Measurements from ENCODE around the gene AGBL1. TPM values are rescaled to one million over a fixed set of nuclear protein-coding genes. Genes with fewer than 3 reads are reported as not detected.

AGBL1 gene
- total and polyA plus RNA-seq, 8 donors: under 0.01 to 0.18 TPM; not detected in 6

DNA sequence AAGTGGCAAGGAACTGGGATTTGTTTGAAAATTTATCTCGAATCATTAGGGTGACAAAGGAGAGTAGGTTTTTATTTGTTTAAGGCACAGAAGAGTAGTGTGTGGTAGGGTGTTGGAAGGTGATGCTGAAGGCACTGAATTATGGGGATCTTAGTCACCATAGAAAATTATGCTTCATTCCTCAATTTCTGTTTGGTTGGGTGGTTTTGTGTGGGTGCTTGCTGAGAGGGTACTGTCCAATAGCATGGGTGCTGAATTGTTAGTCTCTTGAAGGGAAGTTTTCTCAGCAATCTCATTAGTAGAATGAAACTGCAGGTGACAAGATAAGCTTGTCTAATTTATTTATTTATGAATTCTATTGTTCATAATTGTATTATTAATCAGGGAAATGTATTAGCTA is 610.9 kb downstream of the AGBL1 start:
- Histone ChIP-seq H3K4me3 (no peak overlapping the region), H3K4me1 (no peaks in the 10 kb centered on the region), H3K36me3 (no peaks in the 10 kb centered on the region), H3K9me3 (peaks cover 0 to 4% (median 0%) of the 10 kb centered on the region in 4 donors), H3K27me3 (no peaks in the 10 kb centered on the region), H3K27ac (no peak overlapping the region)
- intact Hi-C loops (cut with DNase I; ENCODE audit: low total_unique reads): no loop called here
- DNase-seq: peak in 1 of 2 donors; percentile 54
- 72 to 84% (median 83%) methylated on average over 1 of the region's 1 CpG for WGBS, 5 donors
- TF ChIP-seq, protein P1, sequence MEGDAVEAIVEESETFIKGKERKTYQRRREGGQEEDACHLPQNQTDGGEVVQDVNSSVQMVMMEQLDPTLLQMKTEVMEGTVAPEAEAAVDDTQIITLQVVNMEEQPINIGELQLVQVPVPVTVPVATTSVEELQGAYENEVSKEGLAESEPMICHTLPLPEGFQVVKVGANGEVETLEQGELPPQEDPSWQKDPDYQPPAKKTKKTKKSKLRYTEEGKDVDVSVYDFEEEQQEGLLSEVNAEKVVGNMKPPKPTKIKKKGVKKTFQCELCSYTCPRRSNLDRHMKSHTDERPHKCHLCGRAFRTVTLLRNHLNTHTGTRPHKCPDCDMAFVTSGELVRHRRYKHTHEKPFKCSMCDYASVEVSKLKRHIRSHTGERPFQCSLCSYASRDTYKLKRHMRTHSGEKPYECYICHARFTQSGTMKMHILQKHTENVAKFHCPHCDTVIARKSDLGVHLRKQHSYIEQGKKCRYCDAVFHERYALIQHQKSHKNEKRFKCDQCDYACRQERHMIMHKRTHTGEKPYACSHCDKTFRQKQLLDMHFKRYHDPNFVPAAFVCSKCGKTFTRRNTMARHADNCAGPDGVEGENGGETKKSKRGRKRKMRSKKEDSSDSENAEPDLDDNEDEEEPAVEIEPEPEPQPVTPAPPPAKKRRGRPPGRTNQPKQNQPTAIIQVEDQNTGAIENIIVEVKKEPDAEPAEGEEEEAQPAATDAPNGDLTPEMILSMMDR (IDR thresholded peaks at IDR 0.05): no peak
- no peak for TF ChIP-seq EP300 (IDR thresholded peaks at IDR 0.05)
- TF ChIP-seq POLR2AphosphoS5 (IDR thresholded peaks at IDR 0.05): no peak
- no peak for TF ChIP-seq POLR2A (IDR thresholded peaks at IDR 0.05)

DNA sequence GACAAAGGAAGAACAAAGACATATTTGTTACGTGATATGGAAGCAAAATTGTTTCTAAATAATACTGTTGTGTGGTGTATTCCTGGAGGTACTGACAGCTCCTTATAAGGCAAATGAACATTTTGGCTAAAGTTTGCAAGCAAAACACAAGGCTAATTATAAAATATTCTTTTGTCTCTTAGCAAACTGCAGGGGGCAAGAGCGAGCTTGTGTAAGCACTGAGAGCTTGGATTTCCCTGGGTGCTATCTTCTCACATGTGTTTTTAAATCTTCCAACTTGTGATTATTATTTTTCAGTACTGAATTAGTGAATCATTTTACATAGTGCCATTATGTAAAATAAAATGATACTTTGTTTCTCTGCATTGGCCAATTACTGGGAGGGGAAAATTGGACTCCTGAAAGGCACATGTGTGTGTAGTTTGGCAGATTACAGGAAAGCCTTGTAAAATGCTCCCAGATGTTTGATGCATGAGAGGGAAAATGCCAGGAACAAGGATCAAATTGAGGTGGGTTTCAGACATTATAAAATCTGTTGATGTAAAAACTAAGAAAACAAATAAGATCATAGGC is 611.5 kb downstream of the AGBL1 start:
- WGBS, 5 donors: 26 to 54% (median 43%) methylated on average over 2 of the region's 2 CpGs

DNA sequence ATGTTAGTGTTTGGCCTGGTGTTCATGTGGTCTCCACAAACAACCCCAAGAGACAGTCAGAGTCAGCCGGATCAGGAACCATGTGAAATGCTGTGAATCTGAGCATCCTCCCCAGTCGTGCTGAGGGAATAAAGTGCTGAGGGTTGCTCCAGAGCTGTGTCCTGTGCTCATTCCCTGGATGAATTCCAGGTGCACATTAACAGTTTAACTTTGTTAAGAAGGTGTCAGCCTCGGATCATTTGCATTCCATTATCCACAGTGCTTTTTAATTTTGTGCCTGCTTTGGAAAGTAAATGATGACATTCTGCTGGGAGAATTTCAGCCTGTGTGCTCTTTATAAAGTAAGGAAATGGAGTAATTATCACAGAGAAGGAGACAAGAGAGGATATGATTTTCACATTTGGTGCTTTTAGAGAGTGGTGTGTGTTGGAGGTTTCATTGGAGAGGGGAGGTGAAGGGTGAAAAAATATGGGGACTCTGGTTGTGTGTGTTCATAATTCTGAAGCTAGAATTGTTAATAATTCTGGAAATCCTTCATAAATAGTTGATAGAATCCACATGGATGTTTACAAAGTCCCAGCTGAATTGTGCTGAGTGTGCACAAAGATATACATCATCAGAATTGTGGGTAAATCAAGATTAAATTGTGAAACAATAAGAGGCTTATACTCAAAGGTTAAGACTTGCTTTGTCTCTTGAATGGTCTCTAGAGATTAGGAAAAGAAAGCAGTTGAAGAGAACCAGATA is 621.4 kb downstream of the AGBL1 start:
- DNase-seq: no peak
- no peak overlapping the region for H3K27ac ChIP-seq
- H3K4me3 ChIP-seq: no peak overlapping the region
- H3K36me3 ChIP-seq: no peaks in the 10 kb centered on the region
- H3K4me1 ChIP-seq: no peaks in the 10 kb centered on the region
- TF ChIP-seq EP300 (IDR thresholded peaks at IDR 0.05) (no peak), POLR2A (IDR thresholded peaks at IDR 0.05) (no peak), POLR2AphosphoS5 (IDR thresholded peaks at IDR 0.05) (no peak)
- TF ChIP-seq, protein P1 (IDR thresholded peaks at IDR 0.05): no peak
- H3K27me3 ChIP-seq: no peaks in the 10 kb centered on the region
- WGBS, 5 donors: 39 to 57% (median 47%) methylated on average over 3 of the region's 3 CpGs
- intact Hi-C loops (cut with DNase I; ENCODE audit: low total_unique reads): no loop called here
- peaks cover 0 to 7% (median 0%) of the 10 kb centered on the region in 4 donors for H3K9me3 ChIP-seq

More for the DNA sequence above, 611.5 kb downstream of the AGBL1 start:
- Histone ChIP-seq H3K27me3 (no peaks in the 10 kb centered on the region), H3K4me3 (no peak overlapping the region), H3K36me3 (no peaks in the 10 kb centered on the region), H3K9me3 (peaks cover 0 to 4% (median 0%) of the 10 kb centered on the region in 4 donors), H3K4me1 (no peaks in the 10 kb centered on the region), H3K27ac (no peak overlapping the region)
- intact Hi-C loops (cut with DNase I; ENCODE audit: low total_unique reads): no loop called here
- DNase-seq: peak in 1 of 2 donors; percentile 44
- TF ChIP-seq POLR2AphosphoS5 (IDR thresholded peaks at IDR 0.05) (no peak), EP300 (IDR thresholded peaks at IDR 0.05) (no peak)

DNA sequence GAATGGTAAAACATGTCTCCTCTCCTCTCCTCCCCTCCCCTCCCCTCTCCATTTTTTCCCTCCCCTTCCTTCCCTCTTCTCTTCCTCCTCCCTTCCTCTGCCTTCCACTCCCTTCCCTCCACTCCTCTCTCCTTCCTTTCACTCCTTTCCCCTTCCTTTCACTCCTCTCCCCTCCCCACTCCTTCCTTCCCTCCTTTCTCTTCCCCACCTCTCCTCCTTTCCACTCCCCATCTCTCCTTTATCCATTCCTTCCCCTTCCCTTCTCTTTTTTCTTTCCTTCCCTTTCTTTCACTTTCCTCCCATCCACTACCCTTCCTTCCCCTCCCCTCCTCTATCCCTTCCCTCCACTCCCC is 621.9 kb downstream of the AGBL1 start:
- no peaks in the 10 kb centered on the region for H3K27me3 ChIP-seq
- intact Hi-C loops (cut with DNase I; ENCODE audit: low total_unique reads): no loop called here
- H3K27ac ChIP-seq: no peak overlapping the region
- DNase-seq: no peak
- H3K4me3 ChIP-seq: no peak overlapping the region
- no peaks in the 10 kb centered on the region for H3K36me3 ChIP-seq
- peaks cover 0 to 7% (median 0%) of the 10 kb centered on the region in 4 donors for H3K9me3 ChIP-seq
- TF ChIP-seq EP300 (IDR thresholded peaks at IDR 0.05) (no peak), POLR2AphosphoS5 (IDR thresholded peaks at IDR 0.05) (no peak)
- TF ChIP-seq, protein P1 (IDR thresholded peaks at IDR 0.05): no peak
- H3K4me1 ChIP-seq: no peaks in the 10 kb centered on the region

DNA sequence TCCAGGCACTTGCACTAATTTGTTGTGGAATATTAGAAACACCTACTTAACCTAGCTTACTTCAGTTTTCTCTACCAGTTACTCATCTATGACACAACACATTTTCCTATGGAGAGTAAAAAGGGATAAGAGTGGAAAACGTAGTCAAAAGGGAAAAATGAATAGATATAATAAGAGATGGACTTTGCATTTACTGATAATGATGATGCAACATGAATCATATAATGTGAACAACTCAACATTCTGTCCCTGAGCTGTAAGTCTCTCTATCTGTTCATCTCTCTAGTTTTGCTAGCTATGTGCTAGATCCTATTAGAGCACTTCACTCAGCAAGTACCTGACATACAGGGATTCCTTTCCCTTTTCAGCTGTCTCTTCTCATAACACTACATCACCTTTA is 627.1 kb downstream of the AGBL1 start:
- Histone ChIP-seq H3K27ac (no peak overlapping the region), H3K4me1 (no peaks in the 10 kb centered on the region), H3K4me3 (no peak overlapping the region), H3K9me3 (peaks cover 0 to 3% (median 0%) of the 10 kb centered on the region in 4 donors), H3K27me3 (no peaks in the 10 kb centered on the region), H3K36me3 (no peaks in the 10 kb centered on the region)
- TF ChIP-seq, protein P1 (IDR thresholded peaks at IDR 0.05): no peak
- TF ChIP-seq EP300 (IDR thresholded peaks at IDR 0.05) (no peak), POLR2AphosphoS5 (IDR thresholded peaks at IDR 0.05) (no peak), POLR2A (IDR thresholded peaks at IDR 0.05) (no peak)
- intact Hi-C loops (cut with DNase I; ENCODE audit: low total_unique reads): no loop called here
- WGBS, 5 donors: 45 to 51% (median 49%) methylated on average over 1 of the region's 1 CpG
- no peak for DNase-seq
